ENCODE results near the gene CAB39L. TPM values are rescaled to one million over a fixed set of nuclear protein-coding genes. Genes with fewer than 3 reads are reported as not detected.

CAB39L gene
- total and polyA plus RNA-seq, 9 of the 15 experiments (the other 6 are each of a cell fraction or from before 2014, with no cell fraction given): 1.1 to 4.2 (median 2.6) TPM

GRCh38 chr13:49443704-49444523 is at the start of gene CAB39L, which contains the start of gene SETDB2 (continued):
- no peak for TF ChIP-seq ZNF780A (CRISPR knock-in tag; IDR thresholded peaks at IDR 0.05)
- peak; percentile 98 for TF ChIP-seq HNRNPLL (IDR thresholded peaks at IDR 0.05; ENCODE audit: low read depth, low read length, poor library complexity, severe bottlenecking)
- no peak for TF ChIP-seq CBFB (CRISPR knock-in tag; IDR thresholded peaks at IDR 0.05)
- TF ChIP-seq CBX8 (IDR thresholded peaks at IDR 0.05; ENCODE audit: borderline replicate concordance, extremely low read depth, low read depth, low read length, poor library complexity, severe bottlenecking): no peak
- TF ChIP-seq CBX5 (IDR thresholded peaks at IDR 0.05; ENCODE audit: borderline replicate concordance, low read depth): no peak
- TF ChIP-seq POLR2G (IDR thresholded peaks at IDR 0.05; ENCODE audit: low read depth, low read length): peak; percentile 89
- no peak for TF ChIP-seq FUS (optimal IDR thresholded peaks at IDR 0.05; ENCODE audit: low read depth, low read length)
- TF ChIP-seq MIER1 (IDR thresholded peaks at IDR 0.05; ENCODE audit: low read depth): no peak
- TF ChIP-seq ZNF830 (CRISPR knock-in tag; IDR thresholded peaks at IDR 0.05): no peak
- TF ChIP-seq ZNF764 (CRISPR knock-in tag; IDR thresholded peaks at IDR 0.05; ENCODE audit: low read depth): no peak
- no peak for TF ChIP-seq RBM34 (IDR thresholded peaks at IDR 0.05; ENCODE audit: borderline replicate concordance, insufficient read depth, low read length)
- TF ChIP-seq ESRRB (CRISPR knock-in tag; IDR thresholded peaks at IDR 0.05; ENCODE audit: borderline replicate concordance): no peak
- peak; percentile 55; the same call in 1 of the 2 replicates for TF ChIP-seq TAF15 (IDR thresholded peaks at IDR 0.05; ENCODE audit: low read depth, low read length)
- TF ChIP-seq HDAC3 (IDR thresholded peaks at IDR 0.05; ENCODE audit: borderline replicate concordance, partially characterized antibody): no peak
- 0 out of 2 replicates have a peak, but pooled peaks have one; percentile 9 for TF ChIP-seq RB1 (IDR thresholded peaks at IDR 0.05; ENCODE audit: low read depth)
- no peak for TF ChIP-seq HEY1 (CRISPR knock-in tag; IDR thresholded peaks at IDR 0.05; ENCODE audit: borderline replicate concordance)
- no peak for TF ChIP-seq KDM4B (IDR thresholded peaks at IDR 0.05; ENCODE audit: borderline replicate concordance in 2 of 2, low read depth in 1 of 2)
- TF ChIP-seq ZNF316 (IDR thresholded peaks at IDR 0.05): no peak
- TF ChIP-seq ZNF444 (CRISPR knock-in tag; IDR thresholded peaks at IDR 0.05): no peak
- no peak for TF ChIP-seq ARNT (IDR thresholded peaks at IDR 0.05)
- no peak for TF ChIP-seq ZC3H8 (IDR thresholded peaks at IDR 0.05)
- TF ChIP-seq ZNF354B (CRISPR knock-in tag; IDR thresholded peaks at IDR 0.05): no peak
- no peak for TF ChIP-seq POLR3G (IDR thresholded peaks at IDR 0.05; ENCODE audit: extremely low read depth, insufficient read length, insufficient replicate concordance)
- peak; percentile 66; the same call in 1 of the 2 replicates for TF ChIP-seq LCOR (CRISPR knock-in tag; IDR thresholded peaks at IDR 0.05)
- TF ChIP-seq PHB (CRISPR knock-in tag; IDR thresholded peaks at IDR 0.05): no peak
- no peak for TF ChIP-seq ARID1B (IDR thresholded peaks at IDR 0.05)
- TF ChIP-seq RBFOX2 (IDR thresholded peaks at IDR 0.05; ENCODE audit: low read depth, low read length): peak; percentile 89
- TF ChIP-seq, protein P1, sequence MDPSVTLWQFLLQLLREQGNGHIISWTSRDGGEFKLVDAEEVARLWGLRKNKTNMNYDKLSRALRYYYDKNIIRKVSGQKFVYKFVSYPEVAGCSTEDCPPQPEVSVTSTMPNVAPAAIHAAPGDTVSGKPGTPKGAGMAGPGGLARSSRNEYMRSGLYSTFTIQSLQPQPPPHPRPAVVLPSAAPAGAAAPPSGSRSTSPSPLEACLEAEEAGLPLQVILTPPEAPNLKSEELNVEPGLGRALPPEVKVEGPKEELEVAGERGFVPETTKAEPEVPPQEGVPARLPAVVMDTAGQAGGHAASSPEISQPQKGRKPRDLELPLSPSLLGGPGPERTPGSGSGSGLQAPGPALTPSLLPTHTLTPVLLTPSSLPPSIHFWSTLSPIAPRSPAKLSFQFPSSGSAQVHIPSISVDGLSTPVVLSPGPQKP (CRISPR knock-in tag; IDR thresholded peaks at IDR 0.05): no peak
- TF ChIP-seq FOXA1 (IDR thresholded peaks at IDR 0.05; ENCODE audit: borderline replicate concordance): no peak
- TF ChIP-seq YBX1 (IDR thresholded peaks at IDR 0.05): no peak

Measured in K562 (cell line).